Kidney (tissue), 14 donors: ENCODE data around the gene SNX5. TPM values are rescaled to one million over a fixed set of nuclear protein-coding genes. Genes with fewer than 3 reads are reported as not detected.

Experiments used
- DNase-seq, 5 donors: peaks; one replicate each; pipeline ENCODE4 v3.0.0-alpha.2; 2013 to 2020
- FAIRE-seq: peaks from 2 replicates; lab custom pipeline; 2012; peaks lifted over from hg19 to GRCh38; lab: Jason Lieb, UNC
- H3K27ac ChIP-seq, 2 donors: one replicate each; pipeline ENCODE4 v1.7.0; 2013; ENCODE audit warnings: low read depth in 2 of 2, low read length in 2 of 2, inconsistent platforms in 1 of 2
- H3K27me3 ChIP-seq: one replicate; pipeline ENCODE4 v1.7.1; 2013; ENCODE audit warnings: low read length, inconsistent platforms; ENCODE audit not compliant: control insufficient read depth, insufficient read depth
- H3K36me3 ChIP-seq, 3 donors: one replicate each; pipeline versions ENCODE4 v1.7.0 to v1.7.1; 2013; ENCODE audit warnings: low read length in 3 of 3, control low read depth in 1 of 3, inconsistent platforms in 1 of 3; ENCODE audit not compliant: insufficient read depth in 3 of 3, control insufficient read depth in 2 of 3
- H3K4me1 ChIP-seq, 3 donors: one replicate each; pipeline versions ENCODE4 v1.7.0 to v1.7.1; 2013; ENCODE audit warnings: low read length in 3 of 3, inconsistent platforms in 1 of 3, low read depth in 1 of 3; ENCODE audit not compliant: control insufficient read depth in 2 of 3, insufficient read depth in 2 of 3
- H3K4me3 ChIP-seq, 3 donors: one replicate each; pipeline versions ENCODE4 v1.7.0 to v1.8.1; 2013; ENCODE audit warnings: low read length in 3 of 3, control low read depth in 1 of 3, inconsistent platforms in 1 of 3
- H3K9ac ChIP-seq, 3 donors: one replicate each; pipeline versions ENCODE4 v1.7.0 to v1.7.1; 2013; ENCODE audit warnings: low read length in 3 of 3, control low read depth in 1 of 3, inconsistent platforms in 1 of 3
- H3K9me3 ChIP-seq, 3 donors: one replicate each; pipeline versions ENCODE4 v1.7.0 to v1.7.1; 2013; ENCODE audit warnings: low read length in 3 of 3, control low read depth in 1 of 3, inconsistent platforms in 1 of 3; ENCODE audit not compliant: control insufficient read depth in 2 of 3, insufficient read depth in 1 of 3
- intact Hi-C: fragments of 100-400 bp; cut with DNase I; formaldehyde crosslinking; loops from one replicate; pipeline ENCODE4 v1.11.1; 2022
- polyA plus RNA-seq: library from polyadenylated mRNA; stranded (reverse); fragments of 350-450 nt; fragmentation: Illumina TruSeq; extraction: RNeasy Lipid Tissue Mini Kit (QIAGEN cat#74804); gene quantifications from one replicate; pipeline ENCODE4 v1.2.3, GENCODE V29; 2014; ENCODE audit warnings: low read depth, low replicate concordance; ENCODE audit not compliant: insufficient read depth
- total RNA-seq: library from RNA; stranded (reverse); fragmentation: NEBNext Ultra II Directional; extraction: Animal tissue kit (Norgen Biotek cat#: 25700); gene quantifications from one replicate; pipeline ENCODE4 v1.2.1, GENCODE V29; 2021
- TF ChIP-seq, protein P1 (sequence below): IDR thresholded peaks from 3 replicates; pipeline ENCODE4 v1.5.1; 2012; ENCODE audit warnings: mild to moderate bottlenecking, moderate library complexity, borderline replicate concordance; ENCODE audit not compliant: insufficient read depth; ENCODE audit errors: extremely low read depth
- donor health status: control.
- donor health status: control.
- donor health status: control.
- donor health status: control.
- donor health status: control.
- donor health status: DM: yes; HTN: yes; CAD: no.
- donor health status: Normal renal cell carcinoma (clear cell type).

Gene SNX5
- total and polyA plus RNA-seq, 2 donors from 2014 or later, result 94.9 to 133 TPM

DNA sequence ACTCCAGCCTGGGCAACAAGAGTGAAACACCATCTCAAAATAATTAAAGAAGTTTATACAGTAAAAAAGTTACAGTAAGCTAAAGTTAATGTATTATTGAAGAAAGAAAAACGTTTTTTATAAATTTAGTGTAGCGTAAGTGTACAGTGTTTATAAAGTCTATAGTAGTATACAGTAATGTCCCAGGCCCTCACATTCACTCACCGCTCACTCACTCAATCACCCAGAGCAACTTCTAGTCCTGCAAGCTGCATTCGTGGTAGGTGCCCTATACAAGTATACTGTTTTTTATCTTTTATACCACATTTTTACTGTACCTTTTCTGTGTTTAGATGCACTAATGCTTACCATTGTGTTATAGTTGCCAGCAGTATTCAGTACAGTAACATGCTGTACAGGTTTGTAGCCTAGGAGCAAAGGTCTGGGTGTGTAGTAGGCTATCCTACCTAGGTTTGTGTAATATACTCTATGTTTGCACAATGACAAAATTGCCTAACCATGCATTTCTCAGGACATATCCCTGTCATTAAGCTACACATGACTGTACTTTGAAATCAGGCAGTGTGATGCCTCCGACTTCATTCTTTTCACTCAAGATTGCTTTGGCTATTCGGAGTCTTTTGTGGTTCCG, 16.9 kb upstream of the SNX5 start:
- Histone ChIP-seq H3K4me3 (no peak overlapping the region), H3K9me3 (no peaks in the 10 kb centered on the region), H3K27ac (no peak overlapping the region), H3K4me1 (no peaks in the 10 kb centered on the region), H3K9ac (no peak overlapping the region), H3K27me3 (no peaks in the 10 kb centered on the region), H3K36me3 (peaks cover 2 to 13% (median 2%) of the 10 kb centered on the region in 3 donors)
- intact Hi-C loops, result no loop called here
- TF ChIP-seq, protein P1, sequence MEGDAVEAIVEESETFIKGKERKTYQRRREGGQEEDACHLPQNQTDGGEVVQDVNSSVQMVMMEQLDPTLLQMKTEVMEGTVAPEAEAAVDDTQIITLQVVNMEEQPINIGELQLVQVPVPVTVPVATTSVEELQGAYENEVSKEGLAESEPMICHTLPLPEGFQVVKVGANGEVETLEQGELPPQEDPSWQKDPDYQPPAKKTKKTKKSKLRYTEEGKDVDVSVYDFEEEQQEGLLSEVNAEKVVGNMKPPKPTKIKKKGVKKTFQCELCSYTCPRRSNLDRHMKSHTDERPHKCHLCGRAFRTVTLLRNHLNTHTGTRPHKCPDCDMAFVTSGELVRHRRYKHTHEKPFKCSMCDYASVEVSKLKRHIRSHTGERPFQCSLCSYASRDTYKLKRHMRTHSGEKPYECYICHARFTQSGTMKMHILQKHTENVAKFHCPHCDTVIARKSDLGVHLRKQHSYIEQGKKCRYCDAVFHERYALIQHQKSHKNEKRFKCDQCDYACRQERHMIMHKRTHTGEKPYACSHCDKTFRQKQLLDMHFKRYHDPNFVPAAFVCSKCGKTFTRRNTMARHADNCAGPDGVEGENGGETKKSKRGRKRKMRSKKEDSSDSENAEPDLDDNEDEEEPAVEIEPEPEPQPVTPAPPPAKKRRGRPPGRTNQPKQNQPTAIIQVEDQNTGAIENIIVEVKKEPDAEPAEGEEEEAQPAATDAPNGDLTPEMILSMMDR, result no peak
- DNase-seq (no peak), FAIRE-seq (no peak)

DNA sequence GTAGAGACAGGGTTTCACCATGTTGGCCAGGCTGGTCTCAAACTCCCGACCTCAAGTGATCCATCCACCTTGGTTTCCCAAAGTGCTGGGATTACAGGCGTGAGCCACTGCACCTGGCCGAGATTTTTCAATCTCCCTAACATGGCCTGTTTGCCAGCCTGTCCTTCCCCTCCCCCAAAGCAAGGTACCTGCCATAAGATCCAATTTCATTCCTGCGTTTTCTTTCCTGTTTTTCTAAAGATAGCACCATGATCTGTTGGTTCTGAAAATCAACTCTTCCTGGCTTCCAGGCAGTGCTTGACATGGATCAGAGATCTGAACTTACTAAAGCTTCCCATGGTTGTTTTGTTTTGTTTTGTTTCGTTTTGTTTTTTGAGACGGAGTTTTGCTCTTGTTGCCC, 7.7 kb upstream of the SNX5 start:
- FAIRE-seq (no peak), DNase-seq (no peak)
- Histone ChIP-seq H3K27ac (no peak overlapping the region), H3K27me3 (no peaks in the 10 kb centered on the region), H3K36me3 (peaks cover 0 to 7% (median 2%) of the 10 kb centered on the region in 3 donors), H3K4me3 (no peak overlapping the region), H3K9me3 (no peaks in the 10 kb centered on the region), H3K9ac (no peak overlapping the region), H3K4me1 (peaks cover 0 to 7% (median 2%) of the 10 kb centered on the region in 3 donors)
- TF ChIP-seq, protein P1, result no peak
- intact Hi-C loops, result no loop called here

DNA sequence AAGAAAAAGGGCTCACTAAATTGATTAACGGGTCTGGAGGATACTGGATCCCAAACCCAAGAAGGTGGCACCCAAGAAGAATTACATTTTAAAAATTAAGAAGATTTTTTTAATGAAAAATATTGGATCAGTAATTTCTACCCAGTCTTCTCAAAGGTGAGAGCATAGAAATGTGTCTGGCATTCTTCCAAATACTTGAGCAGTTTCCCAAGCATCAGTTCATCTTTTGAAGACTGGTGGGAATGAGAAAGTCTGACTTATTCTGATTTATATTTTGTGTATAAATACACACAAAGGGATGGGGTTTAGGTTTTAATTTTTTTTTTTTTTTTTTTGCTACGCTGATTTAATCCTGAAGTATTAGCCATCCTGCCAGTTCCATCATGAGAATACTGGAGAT, 3.5 kb upstream of the SNX5 start:
- peak overlapping the region in 2 of 3 donors; percentile 14 to 88 for H3K9ac ChIP-seq
- no peaks in the 10 kb centered on the region for H3K9me3 ChIP-seq
- peaks cover 0 to 15% (median 6%) of the 10 kb centered on the region in 3 donors for H3K4me1 ChIP-seq
- intact Hi-C loops, result no loop called here
- H3K36me3 ChIP-seq, result peaks cover 0 to 4% (median 2%) of the 10 kb centered on the region in 3 donors
- DNase-seq, result no peak
- TF ChIP-seq, protein P1, result no peak
- H3K27me3 ChIP-seq, result no peaks in the 10 kb centered on the region
- H3K27ac ChIP-seq, result no peak overlapping the region
- H3K4me3 ChIP-seq, result peak overlapping the region; percentile 14 to 74 (median 18)
- no peak for FAIRE-seq
